Activated CD4-positive, alpha-beta T cell treated with anti-CD3 and anti-CD28 coated beads, Interleukin-10, Interleukin-2, amounts not matched to agents 100 ng/mL and 50 ng/mL, durations not matched to agents 16 hours and 8 hours (primary cell): ENCODE data around the gene BCL2L11.

ENCODE experiments used
- DNase-seq: peaks from one replicate; pipeline ENCODE4 v3.0.0-alpha.2; 2020

The BCL2L11 gene

GRCh38 chr2:111171337-111171930, 50.7 kb downstream of the BCL2L11 start:
- no peak for DNase-seq

- DNase-seq = no peak
These were observed 52.0 kb downstream of the BCL2L11 start for GRCh38 chr2:111172666-111173065.

GRCh38 chr2:111173338-111173737, 52.6 kb downstream of the BCL2L11 start:
- no peak for DNase-seq

GRCh38 chr2:111173856-111174255, 53.1 kb downstream of the BCL2L11 start:
- DNase-seq = no peak

- DNase-seq = no peak
These were observed 54.9 kb downstream of the BCL2L11 start for GRCh38 chr2:111175615-111176014.

- no peak for DNase-seq
These were observed 55.7 kb downstream of the BCL2L11 start for GRCh38 chr2:111176388-111176787.

- DNase-seq = no peak
These were observed 56.2 kb downstream of the BCL2L11 start for GRCh38 chr2:111176867-111177266.

- no peak for DNase-seq
These were observed 57.6 kb downstream of the BCL2L11 start for GRCh38 chr2:111178296-111178695.

GRCh38 chr2:111178730-111179405, 58.2 kb downstream of the BCL2L11 start:
- no peak for DNase-seq

GRCh38 chr2:111182121-111182520, 61.4 kb downstream of the BCL2L11 start:
- DNase-seq = no peak

- no peak for DNase-seq
These were observed 62.0 kb downstream of the BCL2L11 start for GRCh38 chr2:111182740-111183139.

- no peak for DNase-seq
These were observed 64.1 kb downstream of the BCL2L11 start for GRCh38 chr2:111184725-111185310.

- DNase-seq = no peak
These were observed 64.8 kb downstream of the BCL2L11 start for GRCh38 chr2:111185361-111186022.

- no peak for DNase-seq
These were observed 65.5 kb downstream of the BCL2L11 start for GRCh38 chr2:111186121-111186715.

GRCh38 chr2:111186933-111187332, 66.2 kb downstream of the BCL2L11 start:
- DNase-seq = no peak

- DNase-seq = no peak
These were observed 68.0 kb downstream of the BCL2L11 start for GRCh38 chr2:111188681-111189080.

GRCh38 chr2:111189106-111189505, 68.4 kb downstream of the BCL2L11 start:
- no peak for DNase-seq

- no peak for DNase-seq
These were observed 70.3 kb downstream of the BCL2L11 start for GRCh38 chr2:111190816-111191540.

- no peak for DNase-seq
These were observed 71.2 kb downstream of the BCL2L11 start for GRCh38 chr2:111191877-111192276.

- no peak for DNase-seq
These were observed 72.2 kb downstream of the BCL2L11 start for GRCh38 chr2:111192776-111193368.

- no peak for DNase-seq
These were observed 74.3 kb downstream of the BCL2L11 start for GRCh38 chr2:111194835-111195621.

GRCh38 chr2:111196435-111196834, 75.7 kb downstream of the BCL2L11 start:
- DNase-seq = no peak
